ENCODE data around the gene MATCAP1. TPM values are rescaled to one million over a fixed set of nuclear protein-coding genes. Genes with fewer than 3 reads are reported as not detected.

Gene MATCAP1
- total and polyA plus RNA-seq, 2 experiments from 2014 or later: 3.8 to 6.4 TPM

GRCh38 chr16:67164599-67165061, 19.1 kb downstream of the MATCAP1 start, which contains the start of gene HSF4:
TSS of gene HSF4 (plus strand) at chr16:67164745. CDS start at chr16:67164812, 67 bp downstream.
- TF ChIP-seq EZH2phosphoT487 (IDR thresholded peaks at IDR 0.05; ENCODE audit: insufficient read depth, low read depth): no peak
- Histone ChIP-seq H3K27me3 (replicated peaks; ENCODE audit: insufficient read depth) (no peaks in the 10 kb centered on the region), H3F3A (ENCODE audit: insufficient read depth) (no peaks in the 10 kb centered on the region), H3K9me2 (ENCODE audit: insufficient read depth) (no peaks in the 10 kb centered on the region), H2AFZ (0 out of 2 replicates have a peak within 1 kb of the TSS, but pooled peaks have one; percentile 50), H3K4me1 (ENCODE audit: insufficient read depth) (no peaks in the 10 kb centered on the region), H4K20me1 (ENCODE audit: insufficient read depth) (no peaks in the 10 kb centered on the region), H3K4me3 (peak within 1 kb of the TSS; percentile 49), H3K27ac (no peak within 1 kb of the TSS), H3K36me3 (ENCODE audit: low read depth) (no peaks in the 10 kb centered on the region), H3K9ac (peak within 1 kb of the TSS; percentile 21; the same call in 1 of the 2 replicates), H3K79me2 (ENCODE audit: insufficient read depth) (0 out of 2 replicates have a peak, but pooled peaks cover 4% of the 10 kb centered on the region), H3K9me3 (ENCODE audit: low read depth) (no peaks in the 10 kb centered on the region), H3K4me2 (ENCODE audit: unreplicated experiment) (peak within 1 kb of the TSS; percentile 69)
- in situ Hi-C loops (cut with MboI): loop anchor here (25.0 kb wide), 1 partner anchor 202 kb away; the partner anchor contains the start of gene CES3
- 6 to 10% methylated on average over 11 to 41 of the region's 41 CpGs for WGBS, 2 experiments (ENCODE audit: low coverage in 1 of 2, low lambda C conversion rate in 2 of 2, missing lambda C conversion rate in 2 of 2)
- DNase-seq: peak; percentile 78

- WGBS, 2 experiments (ENCODE audit: low coverage in 1 of 2, low lambda C conversion rate in 2 of 2, missing lambda C conversion rate in 2 of 2): 16 to 22% methylated on average over 12 to 33 of the region's 34 CpGs
- H3F3A ChIP-seq (ENCODE audit: insufficient read depth): no peaks in the 10 kb centered on the region
- in situ Hi-C loops (cut with MboI): loop anchor here (25.0 kb wide), 1 partner anchor 202 kb away; the partner anchor contains the start of gene CES3
- no peaks in the 10 kb centered on the region for H3K4me1 ChIP-seq (ENCODE audit: insufficient read depth)
- H3K4me3 ChIP-seq: no peak overlapping the region
- H3K79me2 ChIP-seq (ENCODE audit: insufficient read depth): 0 out of 2 replicates have a peak, but pooled peaks cover 4% of the 10 kb centered on the region
- H3K4me2 ChIP-seq (ENCODE audit: unreplicated experiment): no peak overlapping the region
- H3K27ac ChIP-seq: no peak overlapping the region
- H3K36me3 ChIP-seq (ENCODE audit: low read depth): no peaks in the 10 kb centered on the region
- TF ChIP-seq EZH2phosphoT487 (IDR thresholded peaks at IDR 0.05; ENCODE audit: insufficient read depth, low read depth): no peak
- TF ChIP-seq EZH2 (IDR thresholded peaks at IDR 0.05; ENCODE audit: insufficient read depth, poor library complexity, severe bottlenecking): no peak
- H3K9me2 ChIP-seq (ENCODE audit: insufficient read depth): no peaks in the 10 kb centered on the region
- no peak overlapping the region for H3K9ac ChIP-seq
- H3K9me3 ChIP-seq (ENCODE audit: low read depth): no peaks in the 10 kb centered on the region
- no peaks in the 10 kb centered on the region for H4K20me1 ChIP-seq (ENCODE audit: insufficient read depth)
- H3K27me3 ChIP-seq (replicated peaks; ENCODE audit: insufficient read depth): no peaks in the 10 kb centered on the region
- no peak overlapping the region for H2AFZ ChIP-seq
- DNase-seq: no peak
These were observed 19.7 kb downstream of the MATCAP1 start for GRCh38 chr16:67163999-67164558.

DNA sequence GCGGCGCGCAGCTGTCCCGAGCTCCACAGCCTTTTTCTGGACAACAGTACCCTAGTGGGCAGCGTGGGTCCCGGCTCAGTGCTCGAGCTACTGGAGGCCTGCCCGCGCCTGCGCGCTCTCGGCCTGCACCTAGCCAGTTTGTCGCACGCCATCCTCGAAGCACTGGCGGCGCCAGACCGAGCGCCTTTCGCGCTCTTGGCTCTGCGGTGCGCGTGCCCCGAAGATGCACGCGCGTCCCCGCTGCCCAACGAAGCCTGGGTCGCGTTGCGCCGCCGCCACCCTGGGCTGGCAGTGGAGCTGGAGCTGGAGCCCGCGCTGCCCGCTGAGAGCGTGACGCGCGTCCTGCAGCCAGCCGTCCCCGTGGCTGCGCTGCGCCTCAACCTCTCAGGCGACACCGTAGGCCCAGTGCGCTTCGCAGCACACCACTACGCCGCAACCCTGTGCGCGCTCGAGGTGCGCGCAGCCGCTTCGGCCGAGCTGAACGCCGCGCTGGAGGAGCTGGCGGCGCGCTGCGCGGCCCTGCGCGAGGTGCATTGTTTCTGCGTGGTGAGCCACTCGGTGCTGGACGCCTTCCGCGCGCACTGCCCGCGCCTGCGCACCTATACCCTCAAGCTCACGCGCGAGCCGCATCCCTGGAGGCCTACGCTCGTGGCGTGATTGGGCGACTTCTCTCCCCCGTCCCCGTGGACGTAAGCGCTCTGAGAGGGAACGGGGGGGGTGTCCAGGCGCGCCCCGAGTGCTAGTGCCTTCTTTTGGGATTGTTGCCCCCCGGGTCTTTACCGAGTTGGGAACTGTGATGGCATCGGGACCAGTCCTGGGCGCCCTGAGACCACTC, 20.4 kb downstream of the MATCAP1 start:
- H3K9me3 ChIP-seq (ENCODE audit: low read depth): no peaks in the 10 kb centered on the region
- no peak overlapping the region for H3K4me3 ChIP-seq
- no peak overlapping the region for H2AFZ ChIP-seq
- no peak overlapping the region for H3K4me2 ChIP-seq (ENCODE audit: unreplicated experiment)
- no peaks in the 10 kb centered on the region for H4K20me1 ChIP-seq (ENCODE audit: insufficient read depth)
- in situ Hi-C loops (cut with MboI): loop anchor here (25.0 kb wide), 1 partner anchor 201 kb away; the partner anchor contains the start of gene CES3
- no peaks in the 10 kb centered on the region for H3K9me2 ChIP-seq (ENCODE audit: insufficient read depth)
- no peak overlapping the region for H3K9ac ChIP-seq
- DNase-seq: no peak
- peaks cover 5% of the 10 kb centered on the region; the same call in 1 of the 2 replicates for H3F3A ChIP-seq (ENCODE audit: insufficient read depth)
- H3K27me3 ChIP-seq (replicated peaks; ENCODE audit: insufficient read depth): no peaks in the 10 kb centered on the region
- H3K36me3 ChIP-seq (ENCODE audit: low read depth): no peaks in the 10 kb centered on the region
- TF ChIP-seq EZH2 (IDR thresholded peaks at IDR 0.05; ENCODE audit: insufficient read depth, poor library complexity, severe bottlenecking) (no peak), EZH2phosphoT487 (IDR thresholded peaks at IDR 0.05; ENCODE audit: insufficient read depth, low read depth) (no peak)
- 0 out of 2 replicates have a peak, but pooled peaks cover 4% of the 10 kb centered on the region for H3K79me2 ChIP-seq (ENCODE audit: insufficient read depth)
- H3K4me1 ChIP-seq (ENCODE audit: insufficient read depth): no peaks in the 10 kb centered on the region
- no peak overlapping the region for H3K27ac ChIP-seq
- 83 to 89% methylated on average over 92 to 99 of the region's 99 CpGs for WGBS, 2 experiments (ENCODE audit: low coverage in 1 of 2, low lambda C conversion rate in 2 of 2, missing lambda C conversion rate in 2 of 2)

DNA sequence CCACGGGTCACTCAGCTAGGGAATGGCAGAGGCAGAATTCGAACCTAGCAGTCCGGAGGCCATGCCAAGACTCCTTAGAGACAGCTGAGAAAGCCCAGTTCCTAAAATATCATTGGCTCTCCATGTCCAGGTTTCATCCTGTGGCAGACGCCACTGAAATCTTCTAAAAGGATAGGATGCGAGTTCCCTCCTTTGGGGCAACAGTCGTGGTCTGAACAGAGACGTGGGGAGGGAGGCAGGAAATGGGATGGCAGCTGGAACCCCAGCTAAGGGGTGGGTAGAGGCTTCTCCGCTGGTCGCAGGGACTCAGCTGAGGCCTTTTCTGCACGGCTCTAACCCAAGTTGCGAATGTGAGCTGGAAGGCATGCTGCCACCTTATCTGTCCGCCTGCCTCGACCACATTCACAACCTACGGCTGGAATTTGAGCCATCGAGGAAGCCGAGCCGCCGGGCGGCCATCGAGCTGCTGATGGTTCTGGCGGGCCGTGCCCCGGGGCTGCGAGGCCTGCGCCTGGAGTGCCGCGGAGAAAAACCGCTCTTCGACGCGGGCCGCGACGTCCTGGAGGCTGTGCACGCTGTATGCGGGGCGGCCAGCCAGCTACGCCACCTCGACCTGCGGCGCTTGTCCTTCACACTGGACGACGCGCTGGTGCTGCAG, 21.1 kb downstream of the MATCAP1 start:
- H3K4me3 ChIP-seq: no peak overlapping the region
- H3K9me2 ChIP-seq (ENCODE audit: insufficient read depth): no peaks in the 10 kb centered on the region
- H3K9ac ChIP-seq: no peak overlapping the region
- no peak overlapping the region for H2AFZ ChIP-seq
- in situ Hi-C loops (cut with MboI): loop anchor here (25.0 kb wide), 1 partner anchor 200 kb away; the partner anchor contains the start of gene CES3
- H3K4me2 ChIP-seq (ENCODE audit: unreplicated experiment): no peak overlapping the region
- no peak for DNase-seq
- no peaks in the 10 kb centered on the region for H3K27me3 ChIP-seq (replicated peaks; ENCODE audit: insufficient read depth)
- H3F3A ChIP-seq (ENCODE audit: insufficient read depth): peaks cover 7% of the 10 kb centered on the region; the same call in 1 of the 2 replicates
- TF ChIP-seq EZH2 (IDR thresholded peaks at IDR 0.05; ENCODE audit: insufficient read depth, poor library complexity, severe bottlenecking) (no peak), EZH2phosphoT487 (IDR thresholded peaks at IDR 0.05; ENCODE audit: insufficient read depth, low read depth) (no peak)
- H3K36me3 ChIP-seq (ENCODE audit: low read depth): no peaks in the 10 kb centered on the region
- H3K79me2 ChIP-seq (ENCODE audit: insufficient read depth): 0 out of 2 replicates have a peak, but pooled peaks cover 4% of the 10 kb centered on the region
- no peaks in the 10 kb centered on the region for H4K20me1 ChIP-seq (ENCODE audit: insufficient read depth)
- no peaks in the 10 kb centered on the region for H3K4me1 ChIP-seq (ENCODE audit: insufficient read depth)
- no peaks in the 10 kb centered on the region for H3K9me3 ChIP-seq (ENCODE audit: low read depth)
- H3K27ac ChIP-seq: no peak overlapping the region
- WGBS, 2 experiments (ENCODE audit: low coverage in 1 of 2, low lambda C conversion rate in 2 of 2, missing lambda C conversion rate in 2 of 2): 93% methylated on average over 42 to 44 of the region's 44 CpGs

Data from GM23248 (cell line).